DOHH2 (cell line): ENCODE results near the gene FBXO15.

Experiments
- H3F3A ChIP-seq: fragments of 200-600 bp; sonication (generic), shearing (Covaris generic); 2 replicates; pipeline ENCODE4 v1.6.0; 2016; ENCODE audit warnings: antibody characterized with exemption, mild to moderate bottlenecking; ENCODE audit not compliant: control insufficient read depth, insufficient read depth
- H3K27ac ChIP-seq: fragments of 200-600 bp; sonication (generic); 2 replicates; pipeline ENCODE4 v1.5.1; 2014; ENCODE audit warnings: low read depth, mild to moderate bottlenecking, low read length, moderate library complexity
- H3K27me3 ChIP-seq: fragments of 200-600 bp; sonication (generic); 2 replicates; pipeline ENCODE4 v1.6.1; 2014; ENCODE audit warnings: mild to moderate bottlenecking, low read length, mixed read lengths; ENCODE audit not compliant: control insufficient read depth
- H3K36me3 ChIP-seq: fragments of 200-600 bp; sonication (generic); 2 replicates; pipeline ENCODE4 v1.6.1; 2014; ENCODE audit warnings: mild to moderate bottlenecking, low read length, moderate library complexity, mixed read lengths; ENCODE audit not compliant: control insufficient read depth
- H3K4me1 ChIP-seq: fragments of 200-600 bp; sonication (generic); 2 replicates; pipeline ENCODE4 v1.6.1; 2014; ENCODE audit warnings: mild to moderate bottlenecking, low read length, mixed read lengths; ENCODE audit not compliant: control insufficient read depth
- H3K4me2 ChIP-seq: fragments of 200-600 bp; sonication (generic); 2 replicates; pipeline ENCODE4 v1.6.0; 2014; ENCODE audit warnings: mild to moderate bottlenecking, low read length, moderate library complexity
- H3K4me3 ChIP-seq: fragments of 200-600 bp; sonication (generic); 2 replicates; pipeline ENCODE4 v1.5.1; 2014; ENCODE audit warnings: mild to moderate bottlenecking, low read length, mixed read lengths
- H3K79me2 ChIP-seq: fragments of 200-600 bp; sonication (generic); 2 replicates; pipeline ENCODE4 v1.6.1; 2014; ENCODE audit warnings: mild to moderate bottlenecking, low read length, mixed read lengths; ENCODE audit not compliant: control insufficient read depth
- H3K9me2 ChIP-seq: fragments of 200-600 bp; sonication (generic); replicated peaks from 2 replicates; pipeline ENCODE4 v1.6.1; 2014; ENCODE audit warnings: mild to moderate bottlenecking, low read length, mixed read lengths; ENCODE audit not compliant: control insufficient read depth
- H3K9me3 ChIP-seq: fragments of 200-600 bp; sonication (generic); 2 replicates; pipeline ENCODE4 v1.6.1; 2014; ENCODE audit warnings: antibody characterized with exemption, low read length, mixed read lengths; ENCODE audit not compliant: control insufficient read depth, insufficient read depth
- H4K20me1 ChIP-seq: fragments of 200-600 bp; sonication (generic); 2 replicates; pipeline ENCODE4 v1.6.0; 2014; ENCODE audit warnings: low read depth, mild to moderate bottlenecking, antibody characterized with exemption, low read length, moderate library complexity; ENCODE audit not compliant: control insufficient read depth, insufficient read depth
- CTCF ChIP-seq: fragments of 200-600 bp; sonication (generic); IDR thresholded peaks from one replicate; pipeline ENCODE4 v1.5.1; 2014; ENCODE audit warnings: antibody characterized with exemption, mild to moderate bottlenecking, low read depth, low read length; ENCODE audit not compliant: poor library complexity, severe bottlenecking
- EZH2phosphoT487 ChIP-seq: fragments of 200-600 bp; sonication (generic); IDR thresholded peaks from 2 replicates; pipeline ENCODE4 v1.6.1; 2017; ENCODE audit warnings: borderline replicate concordance, mild to moderate bottlenecking, antibody characterized with exemption, low read length, moderate library complexity, mixed read lengths

Gene FBXO15

GRCh38 chr18:74142252-74142651 is 5.4 kb downstream of the FBXO15 start:
- Histone ChIP-seq H3K27me3 (peaks cover 19% of the 10 kb centered on the region), H3K4me1 (peaks cover 8% of the 10 kb centered on the region), H3K9me3 (no peaks in the 10 kb centered on the region), H3K4me3 (no peak overlapping the region), H3F3A (no peaks in the 10 kb centered on the region), H3K36me3 (no peaks in the 10 kb centered on the region), H3K27ac (no peak overlapping the region), H3K79me2 (no peaks in the 10 kb centered on the region), H3K9me2 (no peaks in the 10 kb centered on the region), H4K20me1 (no peaks in the 10 kb centered on the region), H3K4me2 (no peak overlapping the region)
- TF ChIP-seq CTCF: no peak
- no peak for TF ChIP-seq EZH2phosphoT487

GRCh38 chr18:74141667-74142066 is 6.0 kb downstream of the FBXO15 start:
- Histone ChIP-seq H3K79me2 (no peaks in the 10 kb centered on the region), H3K9me2 (no peaks in the 10 kb centered on the region), H3K4me2 (no peak overlapping the region), H3K4me1 (peaks cover 2% of the 10 kb centered on the region), H3K4me3 (no peak overlapping the region), H3F3A (no peaks in the 10 kb centered on the region), H3K27ac (no peak overlapping the region), H3K27me3 (peaks cover 19% of the 10 kb centered on the region), H3K9me3 (no peaks in the 10 kb centered on the region), H3K36me3 (no peaks in the 10 kb centered on the region), H4K20me1 (no peaks in the 10 kb centered on the region)
- TF ChIP-seq CTCF: no peak
- no peak for TF ChIP-seq EZH2phosphoT487

- Histone ChIP-seq H4K20me1 (no peaks in the 10 kb centered on the region), H3K4me3 (no peak overlapping the region), H3K4me1 (no peaks in the 10 kb centered on the region), H3K27ac (no peak overlapping the region), H3K9me3 (no peaks in the 10 kb centered on the region), H3K36me3 (no peaks in the 10 kb centered on the region), H3K9me2 (no peaks in the 10 kb centered on the region), H3K4me2 (no peak overlapping the region), H3F3A (no peaks in the 10 kb centered on the region), H3K27me3 (peaks cover 19% of the 10 kb centered on the region), H3K79me2 (no peaks in the 10 kb centered on the region)
- TF ChIP-seq EZH2phosphoT487: no peak
- TF ChIP-seq CTCF: no peak
Measured at GRCh38 chr18:74140582-74140981, 7.1 kb downstream of the FBXO15 start.

- Histone ChIP-seq H3F3A (no peaks in the 10 kb centered on the region), H3K4me2 (no peak overlapping the region), H3K9me2 (no peaks in the 10 kb centered on the region), H3K4me1 (no peaks in the 10 kb centered on the region), H3K36me3 (no peaks in the 10 kb centered on the region), H4K20me1 (no peaks in the 10 kb centered on the region), H3K27ac (no peak overlapping the region), H3K4me3 (no peak overlapping the region), H3K27me3 (peaks cover 19% of the 10 kb centered on the region), H3K9me3 (no peaks in the 10 kb centered on the region), H3K79me2 (no peaks in the 10 kb centered on the region)
- no peak for TF ChIP-seq EZH2phosphoT487
- TF ChIP-seq CTCF: no peak
Measured at GRCh38 chr18:74139888-74140287, 7.7 kb downstream of the FBXO15 start.
